HG03469 (cell line): Measurements from ENCODE around the gene SFPQ.
"Not testable (repeated sequence)": the region's sequence is repeated elsewhere in the genome, so short reads cannot be mapped to it uniquely, and the experiment has no call there.

Experiments
- ATAC-seq: cut with Tn5 transposase; IDR thresholded peaks from one replicate; pipeline ENCODE4 v1.9.1; 2021; ENCODE audit warnings: mild to moderate bottlenecking, moderate library complexity, moderate number of reproducible peaks; ENCODE audit not compliant: unreplicated experiment

Gene SFPQ

DNA sequence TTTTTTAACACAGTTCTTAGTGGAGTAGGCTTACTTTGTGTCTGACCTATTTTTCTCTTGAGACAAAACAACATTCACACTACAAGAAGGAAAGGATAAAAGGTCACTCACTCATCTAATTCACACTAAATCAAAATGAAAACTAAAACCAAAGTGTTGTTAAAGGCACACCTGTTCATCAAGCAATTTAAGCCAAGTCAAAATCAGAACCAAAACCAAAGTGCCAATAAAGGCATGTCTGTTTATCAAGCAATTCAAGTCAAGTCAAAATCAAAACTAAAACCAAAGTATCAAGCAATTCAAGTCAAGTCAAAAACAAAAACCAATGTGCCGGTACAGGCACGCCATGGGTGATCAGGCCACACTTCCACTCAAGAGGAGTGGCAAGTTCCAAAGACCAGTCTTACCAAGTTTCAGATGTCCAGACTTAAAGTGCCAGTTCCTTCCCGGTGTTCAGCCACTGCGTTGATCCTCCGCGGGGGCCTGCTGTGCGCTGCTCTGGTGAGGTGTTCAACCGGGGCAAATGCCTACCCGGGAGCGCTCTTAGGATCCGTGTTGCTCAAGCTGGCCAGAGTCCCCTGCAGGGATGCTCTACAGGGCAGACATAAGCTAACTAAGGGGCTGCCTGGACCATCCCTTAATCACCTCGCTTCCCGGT, 46.9 kb downstream of the SFPQ start:
- ATAC-seq = not testable (repeated sequence)

DNA sequence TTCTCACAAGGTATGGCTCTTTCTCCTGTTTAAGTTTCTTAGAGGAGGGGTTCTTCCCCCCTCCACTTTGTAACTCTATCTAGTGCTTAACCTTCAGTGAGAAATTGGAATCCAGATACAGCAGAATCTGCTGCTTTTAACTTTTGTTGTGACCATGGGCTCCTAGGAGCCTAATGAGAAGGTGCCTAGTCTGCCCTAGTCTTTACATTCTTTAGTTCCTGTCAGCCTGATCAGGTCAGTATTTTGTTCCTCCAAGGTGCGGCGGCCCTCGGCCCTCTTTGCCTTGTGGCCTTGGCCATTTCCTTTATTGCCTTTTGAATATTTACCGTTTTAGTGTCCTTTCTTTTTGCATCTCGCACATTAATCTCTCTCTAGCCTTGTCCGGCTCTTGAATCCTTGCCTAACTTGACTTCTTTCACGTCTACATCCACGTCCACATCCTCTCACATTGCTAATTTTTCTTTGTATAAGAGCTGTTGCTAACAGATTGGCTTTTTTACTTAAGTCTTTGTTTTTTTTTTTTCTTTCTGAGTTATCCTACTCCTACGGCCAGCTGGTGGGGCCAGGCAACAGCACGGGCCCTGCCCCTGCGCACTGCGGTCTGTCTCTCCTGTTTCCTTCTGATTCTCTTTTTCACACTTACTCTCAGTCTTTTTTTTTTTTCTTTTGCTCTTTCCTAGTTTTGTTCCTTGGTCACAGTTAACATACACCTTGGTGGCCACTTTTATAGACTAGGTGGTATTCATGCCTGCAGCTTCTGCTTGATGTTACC, 49.0 kb downstream of the SFPQ start:
- ATAC-seq = no peak

DNA sequence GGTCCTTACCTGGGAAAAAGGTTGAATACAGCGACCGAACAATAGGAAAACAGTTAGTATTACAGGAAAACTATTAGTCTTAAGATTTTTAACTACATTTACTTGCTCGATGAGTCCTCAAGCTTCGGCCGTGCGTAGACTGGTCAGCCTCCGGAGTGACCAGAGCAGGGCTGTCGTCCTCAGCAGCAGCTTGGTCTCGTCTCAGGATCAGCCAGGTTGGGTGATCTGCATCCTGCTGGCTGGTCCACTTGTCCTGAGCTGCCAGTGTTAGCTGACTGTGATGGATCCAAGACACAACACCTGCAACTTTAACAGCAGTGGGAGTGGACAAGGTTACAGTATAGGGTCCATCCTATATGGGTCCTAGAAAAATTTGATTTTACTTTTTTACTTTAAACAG, 50.2 kb downstream of the SFPQ start:
- ATAC-seq = not testable (repeated sequence)

DNA sequence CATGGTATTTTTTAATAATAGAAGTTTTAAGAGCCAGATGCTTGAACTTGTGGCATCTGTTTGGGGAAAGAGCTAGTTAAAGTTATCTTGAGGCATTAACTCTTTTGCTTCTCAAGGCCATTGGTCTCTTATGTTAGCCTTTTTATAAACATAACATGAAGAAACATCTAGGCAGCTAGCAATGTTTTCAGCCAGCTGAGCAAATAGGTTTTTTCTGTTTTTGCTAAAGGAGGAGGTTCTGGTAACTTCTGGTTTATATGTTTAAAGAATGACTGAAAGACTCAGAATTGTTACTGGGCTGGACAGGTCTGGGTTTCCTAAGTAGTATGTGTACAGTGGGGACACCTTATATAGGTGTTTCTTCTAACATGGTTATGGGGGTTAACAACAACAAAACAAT, 50.7 kb downstream of the SFPQ start:
- ATAC-seq = not testable (repeated sequence)

DNA sequence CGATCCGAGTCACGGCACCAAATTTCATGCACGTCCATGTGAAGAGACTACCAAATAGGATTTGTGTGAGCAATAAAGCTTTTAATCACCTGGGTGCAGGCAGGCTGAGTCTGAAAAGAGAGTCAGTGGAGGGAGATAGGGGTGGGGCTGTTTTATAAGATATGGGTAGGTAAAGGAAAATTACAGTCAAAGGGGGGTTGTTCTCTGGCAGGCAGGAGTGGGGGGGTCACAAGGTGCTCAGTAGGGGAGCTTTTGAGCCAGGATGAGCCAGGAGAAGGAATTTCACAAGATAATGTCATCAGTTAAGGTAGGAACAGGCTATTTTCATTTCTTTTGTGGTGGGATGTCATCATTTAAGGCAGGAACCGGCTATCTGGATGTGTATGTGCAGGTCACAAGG, 55.4 kb downstream of the SFPQ start:
- not testable (repeated sequence) for ATAC-seq

DNA sequence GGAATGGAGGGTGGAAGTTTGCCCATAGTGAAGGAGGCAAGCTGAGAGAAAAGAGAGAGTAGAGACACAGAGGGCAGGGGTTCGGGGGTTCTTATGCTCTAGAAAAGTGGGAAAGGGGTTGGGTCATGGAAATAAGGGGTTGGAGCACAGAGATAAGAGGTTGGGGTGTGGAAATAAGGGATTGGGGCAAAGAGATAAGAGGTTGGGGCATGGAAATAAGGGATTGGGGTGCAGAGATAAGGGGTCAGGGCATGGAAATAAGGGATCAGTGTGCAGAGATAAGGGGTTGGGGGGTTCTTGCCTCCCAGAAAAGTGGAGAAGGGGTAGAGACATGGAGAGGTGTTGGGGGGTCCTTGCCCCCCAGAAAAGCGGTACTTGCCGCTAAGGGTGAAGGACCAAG, 56.2 kb downstream of the SFPQ start:
- no peak for ATAC-seq
